Large intestine (tissue), 3 donors: ENCODE data around the gene NAB1. TPM values are rescaled to one million over a fixed set of nuclear protein-coding genes. Genes with fewer than 3 reads are reported as not detected.

ENCODE experiments used
- DNase-seq, 2 donors: peaks; one replicate each; pipeline versions ENCODE4 v3.0.0 to v3.0.0-alpha.2; 2013
- H3K27ac ChIP-seq: one replicate; pipeline ENCODE4 v1.5.1; 2013; ENCODE audit warnings: low read length
- H3K27me3 ChIP-seq: 2 replicates; pipeline ENCODE4 v1.6.1; 2013; ENCODE audit warnings: low read length; ENCODE audit not compliant: control insufficient read depth, insufficient read depth
- H3K36me3 ChIP-seq: 2 replicates; pipeline ENCODE4 v1.6.1; 2013; ENCODE audit warnings: low read length; ENCODE audit not compliant: control insufficient read depth, insufficient read depth
- H3K4me1 ChIP-seq: one replicate; pipeline ENCODE4 v1.6.1; 2013; ENCODE audit warnings: low read length; ENCODE audit not compliant: control insufficient read depth, insufficient read depth
- H3K4me3 ChIP-seq: one replicate; pipeline ENCODE4 v1.5.1; 2013; ENCODE audit warnings: low read length
- H3K9me3 ChIP-seq: one replicate; pipeline ENCODE4 v1.6.1; 2013; ENCODE audit warnings: mild to moderate bottlenecking, low read depth, low read length, moderate library complexity; ENCODE audit not compliant: control insufficient read depth
- WGBS: methylation state at CpG from one replicate; pipeline ENCODE4 v1.1.5; 2013; ENCODE audit warnings: low lambda C conversion rate; ENCODE audit not compliant: insufficient coverage; 5-methylcytosine and 5-hydroxymethylcytosine counted together
- polyA plus RNA-seq: library from polyadenylated mRNA; unstranded; fragments of 120-200 nt; gene quantifications from one replicate; pipeline ENCODE4 v1.2.1, GENCODE V29; 2013

NAB1 gene
- polyA plus RNA-seq, 1 donor: 48.3 TPM

- no peaks in the 10 kb centered on the region for H3K27me3 ChIP-seq
- no peaks in the 10 kb centered on the region for H3K4me1 ChIP-seq
- H3K27ac ChIP-seq: no peak overlapping the region
- H3K4me3 ChIP-seq: no peak overlapping the region
- H3K9me3 ChIP-seq: no peaks in the 10 kb centered on the region
- WGBS: 100% methylated on average over 2 of the region's 10 CpGs
- DNase-seq: no peak
- H3K36me3 ChIP-seq: peaks cover 21% of the 10 kb centered on the region
Observed at GRCh38 chr2:190670182-190670946, 21.5 kb downstream of the NAB1 start.

DNA sequence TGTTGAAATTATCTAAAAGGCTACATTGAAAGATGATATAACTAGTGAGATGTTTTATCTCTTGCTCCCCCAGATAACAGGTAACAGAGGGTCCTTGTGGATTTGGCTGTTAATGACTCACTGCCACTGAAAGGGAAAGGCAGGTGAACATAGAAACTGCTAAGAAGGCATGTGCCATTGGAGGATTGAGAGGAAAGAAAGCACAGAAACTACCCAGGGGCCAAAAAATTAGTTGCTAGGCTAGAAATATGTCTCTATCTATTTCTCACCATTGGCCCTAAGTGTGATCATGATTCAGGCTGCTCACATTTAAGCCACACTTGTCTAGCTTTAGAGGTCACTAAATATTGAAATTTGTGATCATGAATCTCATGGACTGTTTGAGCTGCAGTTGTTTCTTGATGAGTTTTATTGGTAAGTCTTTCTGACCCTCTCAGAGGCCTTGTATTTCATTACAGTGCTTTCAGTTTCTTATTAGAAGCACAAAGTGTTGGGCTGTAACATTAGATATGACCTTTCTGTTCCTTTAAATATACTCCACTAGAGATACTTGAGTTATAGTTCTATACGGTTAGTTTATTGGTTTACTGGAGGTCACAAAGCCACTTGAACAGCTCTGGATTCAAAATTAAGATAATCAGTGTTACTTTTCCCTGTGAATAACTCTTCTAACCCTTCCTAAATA is 26.2 kb downstream of the NAB1 start:
- no peaks in the 10 kb centered on the region for H3K9me3 ChIP-seq
- no CpG with 5 or more reads among the region's 1 CpG for WGBS
- H3K36me3 ChIP-seq: peaks cover 24% of the 10 kb centered on the region
- no peak overlapping the region for H3K27ac ChIP-seq
- no peak overlapping the region for H3K4me3 ChIP-seq
- no peaks in the 10 kb centered on the region for H3K27me3 ChIP-seq
- no peak for DNase-seq
- H3K4me1 ChIP-seq: no peaks in the 10 kb centered on the region

DNA sequence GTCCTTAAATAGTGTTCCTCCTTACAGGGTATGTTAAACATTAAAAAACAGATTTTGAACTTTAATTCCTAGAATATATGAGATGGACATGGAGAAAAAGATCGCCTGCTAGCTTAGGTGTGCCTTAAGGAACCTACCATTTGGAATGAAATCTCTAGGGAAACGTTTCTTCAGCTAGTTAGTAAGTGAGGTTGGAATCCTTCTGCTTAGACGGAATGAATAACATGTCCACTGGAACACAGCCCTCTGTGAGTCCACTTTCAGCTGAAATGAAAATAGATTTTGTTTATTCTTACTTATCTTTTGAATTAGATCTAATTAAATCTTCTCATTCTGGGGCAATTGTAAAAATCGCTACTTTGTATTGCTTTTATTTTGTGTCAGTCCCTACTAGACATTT is 28.4 kb downstream of the NAB1 start:
- Histone ChIP-seq H3K4me1 (no peaks in the 10 kb centered on the region), H3K9me3 (no peaks in the 10 kb centered on the region), H3K4me3 (no peak overlapping the region), H3K36me3 (peaks cover 18% of the 10 kb centered on the region), H3K27me3 (no peaks in the 10 kb centered on the region), H3K27ac (no peak overlapping the region)
- DNase-seq: no peak
- 94% methylated on average over 2 of the region's 4 CpGs for WGBS

DNA sequence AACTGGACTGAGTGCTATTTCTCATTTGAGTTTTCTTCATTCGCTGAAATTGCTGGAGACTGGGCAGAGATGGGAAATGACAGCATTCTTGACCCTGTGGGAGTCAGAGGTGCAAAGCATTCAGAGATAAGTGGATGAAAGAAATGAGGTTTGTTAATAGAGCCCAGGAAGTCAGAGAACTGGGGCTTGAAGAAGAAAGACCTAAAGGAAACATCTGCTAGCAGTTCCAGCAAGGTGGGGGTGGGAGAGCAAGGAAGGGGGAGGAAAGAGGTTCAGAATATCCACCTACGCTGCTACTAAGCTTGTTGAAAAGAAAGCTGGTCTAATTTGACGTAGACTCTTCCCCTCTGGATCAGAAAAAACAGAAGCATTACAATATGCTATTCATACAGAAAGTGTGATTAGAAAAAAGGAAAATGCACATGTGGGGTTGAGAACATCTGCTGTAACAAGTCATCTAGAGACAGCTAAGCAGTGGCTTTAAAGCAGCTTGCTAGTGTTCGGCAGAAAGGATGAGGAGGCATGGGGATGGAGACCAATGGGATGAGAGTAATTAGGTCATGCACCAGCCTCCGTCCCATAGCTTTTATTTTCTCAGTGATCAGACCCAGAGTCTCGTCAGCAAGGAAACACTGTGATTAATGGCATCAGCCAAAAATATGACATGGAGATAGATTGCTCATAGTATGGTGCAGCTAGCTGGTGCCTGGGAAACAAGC is 29.7 kb downstream of the NAB1 start:
- Histone ChIP-seq H3K27ac (no peak overlapping the region), H3K9me3 (no peaks in the 10 kb centered on the region), H3K27me3 (no peaks in the 10 kb centered on the region), H3K4me1 (no peaks in the 10 kb centered on the region), H3K4me3 (no peak overlapping the region), H3K36me3 (peaks cover 15% of the 10 kb centered on the region)
- WGBS: 70% methylated on average over 2 of the region's 6 CpGs
- no peak for DNase-seq

DNA sequence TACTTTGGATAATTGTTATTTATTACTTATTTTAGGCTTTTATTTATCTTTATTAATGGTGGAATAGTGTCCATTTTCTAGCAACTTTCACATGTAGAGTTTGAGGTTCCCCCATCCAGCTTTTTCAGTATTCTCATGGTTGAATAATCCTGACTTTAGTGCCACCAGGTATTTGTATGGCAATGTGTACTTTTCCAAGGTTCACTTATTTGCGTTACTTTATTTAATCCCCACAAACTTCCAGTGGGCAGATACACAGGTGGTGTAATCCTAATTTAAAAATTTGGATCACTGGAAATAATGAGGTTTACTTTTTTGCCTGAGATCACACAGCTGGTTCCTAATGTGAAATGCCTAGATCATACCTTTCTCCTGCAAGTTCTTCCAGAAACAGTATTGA is 30.5 kb downstream of the NAB1 start:
- no peak for DNase-seq
- Histone ChIP-seq H3K27ac (no peak overlapping the region), H3K27me3 (no peaks in the 10 kb centered on the region), H3K36me3 (peaks cover 9% of the 10 kb centered on the region), H3K4me1 (no peaks in the 10 kb centered on the region), H3K4me3 (no peak overlapping the region), H3K9me3 (no peaks in the 10 kb centered on the region)
- no CpG with 5 or more reads among the region's 1 CpG for WGBS

DNA sequence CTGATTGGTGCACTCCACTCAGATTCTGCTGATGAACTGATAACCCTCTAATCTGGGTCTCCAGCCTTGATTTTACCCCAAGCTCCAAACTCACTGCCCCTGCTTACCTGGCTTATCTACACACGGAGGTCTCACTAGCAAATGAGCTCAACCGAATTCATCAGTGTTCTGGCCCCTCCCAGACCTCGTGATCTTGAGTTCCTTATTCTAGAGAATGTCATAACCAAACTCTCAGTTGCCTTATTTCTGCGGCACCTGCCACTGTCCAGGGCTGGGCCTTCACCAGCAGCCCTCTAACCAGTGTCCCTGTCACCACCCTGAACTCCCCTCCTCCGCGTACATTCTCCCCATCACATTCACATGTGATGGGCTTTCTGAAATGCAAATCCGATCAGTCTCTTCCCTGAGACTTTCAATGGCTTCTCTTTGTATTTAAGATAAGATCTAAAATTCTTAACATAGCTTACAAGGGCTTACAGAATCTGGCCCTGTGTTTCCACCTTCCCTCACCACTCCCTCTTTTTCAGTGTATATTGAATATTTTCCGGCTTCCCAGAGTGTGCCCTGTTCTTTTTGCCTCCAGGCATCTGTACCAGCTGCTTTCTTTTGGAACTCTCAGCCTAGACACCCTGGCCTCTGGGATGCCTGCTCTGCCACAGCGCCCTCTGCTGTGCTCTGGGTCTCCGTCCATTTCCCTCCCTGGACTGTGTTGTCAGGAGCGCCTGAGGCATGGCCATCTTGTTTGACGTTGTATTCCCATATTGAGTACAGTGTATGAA is 31.1 kb downstream of the NAB1 start:
- H3K4me3 ChIP-seq: no peak overlapping the region
- H3K27me3 ChIP-seq: no peaks in the 10 kb centered on the region
- H3K36me3 ChIP-seq: peaks cover 6% of the 10 kb centered on the region
- no peak overlapping the region for H3K27ac ChIP-seq
- H3K4me1 ChIP-seq: no peaks in the 10 kb centered on the region
- peak; percentile 20 to 37 for DNase-seq
- WGBS: 96% methylated on average over 4 of the region's 12 CpGs
- no peaks in the 10 kb centered on the region for H3K9me3 ChIP-seq

- H3K4me1 ChIP-seq: no peaks in the 10 kb centered on the region
- H3K36me3 ChIP-seq: peaks cover 20% of the 10 kb centered on the region
- H3K4me3 ChIP-seq: no peak overlapping the region
- DNase-seq: no peak
- H3K9me3 ChIP-seq: no peaks in the 10 kb centered on the region
- WGBS: 96% methylated on average over 4 of the region's 5 CpGs
- H3K27me3 ChIP-seq: no peaks in the 10 kb centered on the region
- H3K27ac ChIP-seq: no peak overlapping the region
Observed at GRCh38 chr2:190682168-190682567, 33.3 kb downstream of the NAB1 start.

DNA sequence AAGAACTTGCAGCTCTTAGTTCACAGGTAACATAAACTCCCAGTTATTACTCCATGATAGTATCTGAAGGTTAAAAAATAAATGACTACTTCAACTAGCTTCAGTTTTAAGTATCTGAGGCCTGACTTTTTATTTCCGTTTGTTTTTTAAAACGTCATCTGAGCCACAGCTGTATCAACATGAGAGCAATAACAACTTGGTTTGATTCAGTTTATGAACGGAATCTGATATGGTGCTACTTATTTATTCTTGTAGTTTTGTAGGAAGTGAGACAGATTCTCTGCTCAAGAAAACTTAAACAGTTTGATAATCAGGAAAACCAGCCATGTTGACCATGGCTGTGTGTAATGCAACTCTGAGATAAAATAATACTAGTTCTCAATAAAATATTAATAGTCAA is 34.9 kb downstream of the NAB1 start:
- no peak for DNase-seq
- H3K36me3 ChIP-seq: peaks cover 24% of the 10 kb centered on the region
- no peak overlapping the region for H3K27ac ChIP-seq
- H3K4me3 ChIP-seq: no peak overlapping the region
- H3K27me3 ChIP-seq: no peaks in the 10 kb centered on the region
- H3K4me1 ChIP-seq: no peaks in the 10 kb centered on the region
- no peaks in the 10 kb centered on the region for H3K9me3 ChIP-seq
- WGBS: 80% methylated on average over 3 of the region's 3 CpGs

DNA sequence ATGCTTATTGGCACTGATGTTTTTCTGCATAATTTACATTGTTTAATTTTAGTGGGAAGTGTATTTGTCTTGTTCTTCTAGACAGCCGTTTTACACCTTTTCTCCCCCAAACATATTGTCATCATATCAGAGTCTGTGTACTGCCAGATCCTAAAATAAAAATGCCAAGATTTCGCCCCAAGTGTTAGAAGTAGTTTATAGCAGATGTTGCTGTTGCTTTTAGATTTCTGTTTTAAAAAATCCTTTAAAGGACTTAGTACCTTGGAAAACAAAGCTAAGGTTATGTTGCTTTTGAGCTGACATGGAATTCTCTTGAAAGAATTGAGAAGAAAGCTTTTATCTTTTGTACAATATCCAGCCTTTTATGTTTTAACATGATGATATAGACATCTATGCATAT is 36.0 kb downstream of the NAB1 start:
- no peaks in the 10 kb centered on the region for H3K9me3 ChIP-seq
- no peak overlapping the region for H3K27ac ChIP-seq
- DNase-seq: no peak
- H3K36me3 ChIP-seq: peaks cover 22% of the 10 kb centered on the region
- H3K4me3 ChIP-seq: no peak overlapping the region
- no peaks in the 10 kb centered on the region for H3K4me1 ChIP-seq
- no peaks in the 10 kb centered on the region for H3K27me3 ChIP-seq
- WGBS: no CpG with 5 or more reads among the region's 2 CpGs

- Histone ChIP-seq H3K27ac (no peak overlapping the region), H3K9me3 (no peaks in the 10 kb centered on the region), H3K27me3 (no peaks in the 10 kb centered on the region), H3K36me3 (peaks cover 18% of the 10 kb centered on the region), H3K4me1 (no peaks in the 10 kb centered on the region), H3K4me3 (no peak overlapping the region)
- DNase-seq: no peak
- WGBS: no CpG with 5 or more reads among the region's 3 CpGs
Observed at GRCh38 chr2:190685333-190685732, 36.5 kb downstream of the NAB1 start.
